Measurements from ENCODE around the gene CTBP2.

Gene CTBP2

GRCh38 chr10:125102246-125102645 is 58.1 kb downstream of the CTBP2 start:
- DNase-seq = peak; percentile 60

DNA sequence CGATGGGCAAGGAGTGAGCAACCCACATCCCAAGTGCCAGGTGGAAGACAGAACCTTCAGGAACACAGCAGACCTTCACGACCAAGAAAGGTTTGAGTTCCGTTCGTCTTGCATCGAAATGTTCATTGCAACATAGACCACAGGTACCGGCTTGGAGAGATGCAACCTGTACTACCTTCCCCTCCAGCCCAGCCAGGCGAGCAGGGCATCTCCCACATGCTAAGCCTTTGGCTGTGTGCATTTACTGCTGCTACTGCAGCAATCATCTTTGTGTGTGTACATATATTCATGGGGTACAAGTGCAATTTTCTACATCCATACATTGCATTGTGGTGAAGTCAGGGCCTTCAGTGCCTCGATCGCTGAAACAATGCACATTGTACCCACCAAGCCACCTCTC is 58.8 kb downstream of the CTBP2 start:
- no peak for DNase-seq

- DNase-seq = peak; percentile 59
Measured at GRCh38 chr10:125101049-125101448, 59.3 kb downstream of the CTBP2 start.

DNA sequence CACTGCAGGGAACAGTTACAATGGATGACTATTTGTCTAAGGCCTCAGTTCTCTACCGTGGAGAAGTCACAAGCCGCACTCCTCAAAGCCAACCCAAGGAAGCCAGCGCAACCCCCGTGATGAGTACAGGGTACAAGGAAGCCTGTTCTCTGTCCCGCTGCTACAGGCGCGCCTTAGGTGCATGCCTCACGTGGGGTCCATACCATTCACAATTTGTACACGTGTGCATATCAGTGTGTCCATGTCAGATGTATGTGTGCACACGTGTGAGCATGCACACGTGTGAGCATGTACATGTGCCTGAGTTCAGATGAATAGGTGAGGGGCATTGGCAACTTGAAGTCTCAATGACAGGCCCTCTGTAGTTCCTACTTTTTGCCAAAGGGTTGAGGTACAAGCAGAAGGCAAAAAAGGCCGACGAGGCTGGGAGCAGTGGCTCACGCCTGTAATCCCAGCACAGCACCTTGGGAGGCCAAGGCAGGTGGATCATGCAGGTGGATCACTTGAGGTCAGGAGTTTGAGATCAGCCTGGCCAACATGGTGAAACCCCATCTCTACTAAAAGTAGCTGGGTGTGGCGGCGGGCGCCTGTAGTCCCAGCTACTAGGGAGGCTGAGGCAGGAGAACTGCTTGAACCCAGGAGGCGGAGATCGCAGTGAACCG is 62.8 kb downstream of the CTBP2 start:
- DNase-seq = no peak

- no peak for DNase-seq
Measured at GRCh38 chr10:125096975-125097374, 63.4 kb downstream of the CTBP2 start.

- DNase-seq = no peak
Measured at GRCh38 chr10:125096371-125096770, 64.0 kb downstream of the CTBP2 start.

DNA sequence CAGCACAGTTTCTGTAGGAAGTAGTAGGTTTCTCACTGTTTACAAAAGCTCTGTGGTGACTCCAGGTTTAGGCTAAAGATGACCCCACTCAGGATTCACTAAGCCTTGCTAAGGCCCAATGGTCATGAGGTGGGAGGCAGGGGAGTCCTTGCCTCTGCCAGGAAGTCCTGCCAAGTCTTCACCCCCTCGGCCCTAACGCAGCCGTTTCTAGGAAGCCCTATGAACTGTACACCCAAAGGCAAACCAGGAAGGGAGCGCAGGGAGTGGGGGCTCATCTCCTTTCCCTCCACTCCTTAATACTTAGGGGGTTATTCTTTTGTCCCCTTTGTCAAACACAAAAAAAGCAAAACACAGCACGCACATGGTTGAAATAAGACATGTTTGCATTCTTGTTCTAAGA is 64.6 kb downstream of the CTBP2 start:
- no peak for DNase-seq

- DNase-seq = no peak
Measured at GRCh38 chr10:125095228-125095627, 65.1 kb downstream of the CTBP2 start.

GRCh38 chr10:125094806-125095205 is 65.6 kb downstream of the CTBP2 start:
- no peak for DNase-seq

DNA sequence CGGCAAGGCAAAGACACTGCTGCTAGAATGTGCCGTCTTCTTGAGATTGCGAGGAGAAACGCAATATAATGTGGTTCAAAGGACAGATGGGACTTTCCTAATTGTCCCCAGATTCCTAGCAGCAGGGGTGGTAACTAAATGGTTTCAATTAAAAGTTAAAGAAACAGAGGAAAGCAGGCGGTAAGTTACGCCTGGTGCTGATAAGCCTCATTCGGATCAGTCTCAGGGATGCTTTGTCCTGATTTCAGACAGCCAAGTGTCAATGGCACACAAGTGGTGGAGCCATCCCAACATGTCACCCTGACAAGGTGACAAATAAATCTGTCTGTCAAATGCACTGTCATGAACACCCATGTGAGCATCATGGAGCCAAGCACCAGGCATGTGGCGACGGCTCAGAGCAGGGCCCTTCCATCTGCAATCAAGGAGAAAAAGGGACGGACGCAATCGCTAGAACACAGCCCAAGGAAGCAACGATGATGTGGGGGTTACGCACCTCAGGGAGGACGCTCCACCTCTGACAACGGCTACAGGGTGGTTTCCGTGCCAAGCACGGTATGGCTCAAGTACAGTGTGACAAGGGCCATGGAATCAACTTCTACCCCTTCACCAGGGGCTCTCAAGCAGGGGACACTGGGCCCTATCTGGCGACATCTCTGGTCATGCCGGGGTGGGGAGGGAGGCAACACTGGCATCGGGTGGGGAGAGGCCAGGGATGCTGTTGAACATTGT is 66.2 kb downstream of the CTBP2 start:
- peak; percentile 69 for DNase-seq

DNA sequence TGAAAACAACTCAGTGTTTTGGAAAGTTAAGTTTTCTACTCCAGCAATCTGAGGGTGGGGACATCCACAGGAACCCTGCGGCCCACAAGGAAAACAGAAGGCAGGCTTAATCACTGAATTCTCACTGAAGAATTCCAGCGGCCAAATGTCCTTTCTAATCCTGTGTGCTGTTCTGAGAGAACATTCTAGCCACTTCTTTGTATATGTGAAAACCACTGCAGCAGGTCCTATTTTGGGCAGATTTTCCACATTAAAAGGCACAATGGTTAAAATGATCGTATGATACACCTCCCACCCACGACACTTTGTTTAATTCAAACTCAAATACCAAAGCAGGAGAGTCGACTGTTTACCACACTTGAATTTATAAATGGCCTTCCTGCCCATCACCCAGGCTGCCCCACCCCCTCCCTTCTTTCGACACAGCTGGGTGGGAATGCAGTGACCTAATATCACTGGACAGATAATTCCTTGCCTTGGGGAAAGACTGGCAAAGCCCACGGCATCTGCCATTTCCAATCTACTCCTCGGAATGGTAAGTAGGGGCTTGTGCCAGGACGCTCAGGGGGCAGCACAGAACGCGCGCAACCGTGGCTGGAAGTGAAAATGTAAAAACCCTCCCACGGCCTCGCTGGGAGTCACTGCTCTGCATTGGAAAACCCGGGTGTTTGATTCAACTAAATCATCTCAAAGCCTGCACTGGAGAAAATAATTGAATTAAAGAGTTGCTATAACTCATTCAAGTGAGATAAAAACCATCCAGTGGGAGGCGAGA is 67.0 kb downstream of the CTBP2 start:
- peak; percentile 83 for DNase-seq

DNA sequence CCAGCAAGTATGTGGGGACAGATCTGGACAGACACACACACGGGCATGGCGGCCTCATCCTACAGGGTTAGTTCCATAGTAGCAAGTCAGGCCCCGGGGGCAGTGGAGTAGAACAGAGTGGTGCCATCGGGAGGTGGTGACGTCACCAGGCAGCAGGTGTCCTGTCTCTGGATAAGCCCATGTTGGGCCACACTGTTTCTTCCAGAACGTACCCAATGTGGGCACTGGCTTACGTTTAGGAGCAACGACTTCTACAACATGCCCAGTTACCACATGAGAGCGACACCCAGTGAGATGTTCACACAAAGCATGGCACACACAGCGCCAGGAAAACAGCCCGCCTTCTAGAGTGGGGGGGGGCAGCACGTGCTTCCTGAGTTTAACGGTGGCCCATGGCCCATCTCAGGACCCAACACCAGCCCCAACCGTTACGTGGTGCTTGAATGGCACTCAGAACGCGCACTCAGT is 67.8 kb downstream of the CTBP2 start:
- DNase-seq = no peak

DNA sequence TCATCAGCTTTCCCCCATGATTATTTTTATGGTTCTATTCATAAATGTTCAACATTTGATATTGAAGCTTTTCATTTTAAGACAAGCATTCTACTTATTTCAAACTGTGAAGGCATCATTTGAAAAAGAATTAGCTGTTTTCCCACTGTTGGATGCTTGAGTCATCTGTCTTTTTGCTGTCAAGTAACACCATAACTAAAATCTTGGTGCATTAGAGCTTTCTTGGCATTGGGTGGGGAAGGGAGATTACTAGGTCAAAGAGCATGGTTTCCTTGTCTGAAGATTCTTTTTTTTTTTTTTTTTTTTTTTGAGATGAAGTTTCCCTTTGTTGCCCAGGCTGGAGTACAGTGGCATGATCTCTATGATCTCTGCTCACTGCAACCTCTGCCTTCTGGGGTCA is 68.5 kb downstream of the CTBP2 start:
- DNase-seq = no peak

- DNase-seq = no peak
Measured at GRCh38 chr10:125089469-125089868, 70.9 kb downstream of the CTBP2 start.

DNA sequence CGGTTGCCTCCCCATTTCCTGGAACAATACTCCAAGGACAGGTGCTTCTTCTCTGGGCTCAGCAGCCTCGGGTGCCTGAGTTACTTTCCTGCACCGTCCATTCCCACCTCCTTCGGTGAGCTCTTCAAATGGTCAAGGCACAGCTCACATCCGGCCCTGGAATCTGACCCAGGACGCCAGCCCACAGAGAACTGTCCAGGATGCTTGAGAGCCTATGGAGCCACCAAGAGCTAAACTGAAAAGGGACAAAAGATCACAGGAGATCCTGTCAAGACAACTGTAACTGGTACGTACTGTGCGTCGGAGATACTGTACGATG is 72.5 kb downstream of the CTBP2 start:
- DNase-seq = no peak

DNA sequence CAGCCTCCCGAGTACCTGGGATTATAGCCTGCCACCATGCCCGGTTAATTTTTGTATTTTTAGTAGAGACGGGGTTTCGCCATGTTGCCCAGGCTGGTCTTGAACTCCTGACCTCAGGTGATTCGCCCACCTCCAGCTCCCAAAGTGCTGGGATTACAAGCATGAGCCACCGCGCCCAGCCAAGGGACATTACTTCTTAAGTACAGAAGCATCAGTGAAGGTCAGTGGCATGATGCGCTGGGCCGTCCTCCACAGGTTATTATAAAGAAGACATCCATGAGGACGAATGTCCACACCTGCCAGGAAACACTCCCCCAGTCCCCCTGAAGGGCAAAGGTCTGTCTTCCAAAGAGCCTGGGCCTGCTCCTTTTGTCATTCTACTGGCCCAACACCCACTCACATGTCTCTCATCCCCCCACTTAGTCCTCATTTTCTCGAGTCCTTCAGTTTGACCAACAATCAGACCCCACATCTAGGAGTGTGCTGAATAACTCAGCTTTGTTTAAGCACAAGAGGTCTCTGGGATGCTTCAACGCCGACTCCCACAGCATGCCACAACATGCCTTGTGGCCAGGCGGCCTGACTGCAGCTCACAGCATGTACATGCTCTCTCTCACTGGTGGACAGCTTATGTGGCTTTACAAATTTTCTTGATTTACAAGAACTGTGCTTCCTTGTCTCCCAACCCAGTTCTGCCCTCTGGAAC is 73.0 kb downstream of the CTBP2 start:
- DNase-seq = no peak

- no peak for DNase-seq
Measured at GRCh38 chr10:125086691-125087090, 73.7 kb downstream of the CTBP2 start.

DNA sequence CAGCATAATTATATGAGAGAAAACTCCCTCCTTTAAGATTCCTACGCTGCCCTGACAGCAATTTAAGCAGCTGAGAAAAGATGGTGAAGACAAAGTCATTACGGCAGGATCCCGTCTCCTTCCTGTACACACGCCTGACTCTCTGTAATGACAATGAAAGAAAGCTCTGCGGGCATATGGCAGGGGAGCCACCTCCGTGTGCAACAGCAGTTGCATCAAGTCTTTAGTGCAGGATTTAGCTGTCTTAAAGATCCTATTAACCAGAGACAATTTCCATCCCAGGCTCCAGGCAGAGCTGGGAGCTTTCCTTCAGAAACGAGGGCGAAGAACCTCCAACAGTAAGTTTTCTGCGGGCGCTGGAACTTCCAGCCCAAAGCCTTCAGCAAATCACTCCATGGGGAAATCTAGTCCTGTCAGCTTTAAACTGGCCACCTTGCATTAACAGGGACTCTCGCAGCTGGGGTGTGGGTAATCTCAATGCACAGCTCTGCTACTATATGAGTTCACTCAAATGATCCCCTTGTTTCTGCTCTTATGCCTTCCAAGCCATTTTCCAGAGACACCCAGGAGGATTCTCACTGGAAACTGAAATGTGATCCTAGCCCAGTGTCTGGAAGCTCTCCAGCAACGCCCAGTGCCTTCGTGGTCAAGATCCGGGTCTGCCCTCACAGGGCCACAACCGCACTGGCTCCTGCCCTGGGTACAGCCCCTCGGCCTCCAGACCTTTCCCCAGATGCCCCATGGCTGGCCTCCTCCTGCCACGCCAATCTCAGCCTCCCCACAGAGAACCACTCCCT is 74.9 kb downstream of the CTBP2 start:
- no peak for DNase-seq

- DNase-seq = no peak
Measured at GRCh38 chr10:125084614-125085257, 75.6 kb downstream of the CTBP2 start.

- no peak for DNase-seq
Measured at GRCh38 chr10:125084191-125084613, 76.2 kb downstream of the CTBP2 start.

- no peak for DNase-seq
Measured at GRCh38 chr10:125083576-125083920, 76.8 kb downstream of the CTBP2 start.

Data from eye (tissue), 1 donor.